Cardiac muscle cell (in vitro differentiated cells and primary cell): ENCODE results near the gene NAA20. TPM values are rescaled to one million over a fixed set of nuclear protein-coding genes. Genes with fewer than 3 reads are reported as not detected.
"Not testable (repeated sequence)": the region's sequence is repeated elsewhere in the genome, so short reads cannot be mapped to it uniquely, and the experiment has no call there.

ENCODE experiments used
- DNase-seq, 2 donors: peaks; one replicate each; pipeline versions ENCODE4 v3.0.0 to v3.0.0-alpha.2; 2010 to 2017; ENCODE audit warnings: low read depth in 1 of 2, low spot score in 1 of 2
- H3K27ac ChIP-seq: fragments of 200-600 bp; sonication (generic); 2 replicates; pipeline ENCODE4 v1.5.1; 2016
- H3K27me3 ChIP-seq: fragments of 200-600 bp; sonication (generic); 2 replicates; pipeline ENCODE4 v1.6.0; 2016; ENCODE audit warnings: control low read depth
- H3K36me3 ChIP-seq: fragments of 200-600 bp; sonication (generic); 2 replicates; pipeline ENCODE4 v1.5.1; 2016; ENCODE audit warnings: control low read depth
- H3K4me1 ChIP-seq: fragments of 200-600 bp; sonication (generic); 2 replicates; pipeline ENCODE4 v1.8.1; 2017; ENCODE audit warnings: low read depth, mild to moderate bottlenecking, mixed run types
- H3K4me3 ChIP-seq: fragments of 200-600 bp; sonication (generic); 2 replicates; pipeline ENCODE4 v1.5.1; 2016; ENCODE audit warnings: mild to moderate bottlenecking
- H3K9me3 ChIP-seq: fragments of 200-600 bp; sonication (generic); 2 replicates; pipeline ENCODE4 v1.5.1; 2017; ENCODE audit warnings: low read depth, mild to moderate bottlenecking, control low read depth
- polyA plus RNA-seq: library from polyadenylated mRNA; unstranded; fragments of >200 nt; fragmentation: Nextera tagmentation; extraction: Ambion mirVana; gene quantifications from 2 replicates; pipeline ENCODE4 v1.2.1, GENCODE V29; 2016
- total RNA-seq: library from RNA; depleted of rRNA; stranded (reverse); fragments of >200 nt; gene quantifications from 2 replicates; pipeline ENCODE4 v1.2.3, GENCODE V29; 2016
- TF ChIP-seq, protein P1 (sequence below): IDR thresholded peaks from 2 replicates; pipeline ENCODE4 v1.5.1; 2012; ENCODE audit warnings: low read depth, mild to moderate bottlenecking, low read length

The NAA20 gene
- total and polyA plus RNA-seq, 2 experiments from 2014 or later: 40.6 to 142 TPM

- TF ChIP-seq, protein P1, sequence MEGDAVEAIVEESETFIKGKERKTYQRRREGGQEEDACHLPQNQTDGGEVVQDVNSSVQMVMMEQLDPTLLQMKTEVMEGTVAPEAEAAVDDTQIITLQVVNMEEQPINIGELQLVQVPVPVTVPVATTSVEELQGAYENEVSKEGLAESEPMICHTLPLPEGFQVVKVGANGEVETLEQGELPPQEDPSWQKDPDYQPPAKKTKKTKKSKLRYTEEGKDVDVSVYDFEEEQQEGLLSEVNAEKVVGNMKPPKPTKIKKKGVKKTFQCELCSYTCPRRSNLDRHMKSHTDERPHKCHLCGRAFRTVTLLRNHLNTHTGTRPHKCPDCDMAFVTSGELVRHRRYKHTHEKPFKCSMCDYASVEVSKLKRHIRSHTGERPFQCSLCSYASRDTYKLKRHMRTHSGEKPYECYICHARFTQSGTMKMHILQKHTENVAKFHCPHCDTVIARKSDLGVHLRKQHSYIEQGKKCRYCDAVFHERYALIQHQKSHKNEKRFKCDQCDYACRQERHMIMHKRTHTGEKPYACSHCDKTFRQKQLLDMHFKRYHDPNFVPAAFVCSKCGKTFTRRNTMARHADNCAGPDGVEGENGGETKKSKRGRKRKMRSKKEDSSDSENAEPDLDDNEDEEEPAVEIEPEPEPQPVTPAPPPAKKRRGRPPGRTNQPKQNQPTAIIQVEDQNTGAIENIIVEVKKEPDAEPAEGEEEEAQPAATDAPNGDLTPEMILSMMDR: no peak
- no peak overlapping the region for H3K4me3 ChIP-seq
- DNase-seq: no peak
- H3K27me3 ChIP-seq: no peaks in the 10 kb centered on the region
- peaks cover 19% of the 10 kb centered on the region for H3K36me3 ChIP-seq
- H3K9me3 ChIP-seq: no peaks in the 10 kb centered on the region
- no peak overlapping the region for H3K27ac ChIP-seq
- peaks cover 9% of the 10 kb centered on the region for H3K4me1 ChIP-seq
These were observed 18.0 kb upstream of the NAA20 start for GRCh38 chr20:19998990-19999705.

- H3K4me3 ChIP-seq: no peak overlapping the region
- peaks cover 19% of the 10 kb centered on the region for H3K36me3 ChIP-seq
- TF ChIP-seq, protein P1: no peak
- H3K9me3 ChIP-seq: no peaks in the 10 kb centered on the region
- H3K4me1 ChIP-seq: no peaks in the 10 kb centered on the region
- H3K27ac ChIP-seq: no peak overlapping the region
- H3K27me3 ChIP-seq: no peaks in the 10 kb centered on the region
- no peak for DNase-seq
These were observed 16.8 kb upstream of the NAA20 start for GRCh38 chr20:20000211-20000968.

DNA sequence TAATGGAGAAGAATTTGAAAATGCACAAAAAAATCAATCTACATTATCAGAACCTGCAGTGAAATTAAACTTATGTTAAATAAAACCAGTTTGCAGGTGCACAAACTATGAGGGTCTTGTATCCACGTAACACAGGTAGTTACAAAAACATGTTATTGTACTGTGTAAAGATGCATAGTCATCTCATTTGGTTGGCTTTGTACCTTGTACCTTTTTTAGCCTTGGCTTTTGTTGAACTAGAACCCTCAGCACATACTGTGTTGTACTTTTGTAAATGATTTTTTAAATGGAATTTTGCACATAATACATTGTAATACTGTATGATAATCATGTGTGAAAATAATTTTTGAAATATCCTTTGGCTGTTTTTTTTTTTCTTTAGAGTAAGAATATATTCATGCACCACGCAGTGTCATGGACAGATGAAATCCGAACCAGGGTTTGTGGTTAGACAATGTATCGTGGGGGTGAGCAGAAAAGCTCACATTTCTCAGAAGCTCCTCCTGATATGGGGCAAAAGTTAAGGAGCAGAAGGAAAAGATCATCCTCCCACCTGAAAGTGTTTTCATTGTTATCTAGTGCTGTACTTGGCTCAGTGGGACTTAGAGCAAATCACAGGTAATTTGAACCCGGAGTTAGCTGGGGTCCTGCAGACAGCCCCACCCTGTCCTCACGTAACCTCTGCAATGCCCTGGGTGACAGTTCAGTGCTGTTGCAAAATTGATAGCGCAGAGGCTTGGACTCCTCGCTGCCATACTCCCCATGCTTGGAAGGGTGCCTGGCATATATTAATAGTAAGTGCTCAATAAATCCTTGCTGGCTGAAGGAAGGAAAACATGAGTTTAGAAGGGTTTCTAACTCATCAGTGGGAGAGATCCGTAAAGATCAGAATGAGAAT is 14.8 kb upstream of the NAA20 start:
- DNase-seq: peak in 1 of 2 donors; percentile 51

GRCh38 chr20:20003031-20003954 is 13.9 kb upstream of the NAA20 start:
- no peak overlapping the region for H3K4me3 ChIP-seq
- no peaks in the 10 kb centered on the region for H3K4me1 ChIP-seq
- TF ChIP-seq, protein P1: no peak
- H3K27me3 ChIP-seq: no peaks in the 10 kb centered on the region
- peak in 1 of 2 donors; percentile 83 for DNase-seq
- peaks cover 9% of the 10 kb centered on the region for H3K36me3 ChIP-seq
- H3K9me3 ChIP-seq: no peaks in the 10 kb centered on the region
- H3K27ac ChIP-seq: no peak overlapping the region

More for the DNA sequence above, 14.8 kb upstream of the NAA20 start:
- H3K9me3 ChIP-seq: no peaks in the 10 kb centered on the region
- H3K4me3 ChIP-seq: no peak overlapping the region
- TF ChIP-seq, protein P1: no peak
- no peaks in the 10 kb centered on the region for H3K4me1 ChIP-seq
- H3K27me3 ChIP-seq: no peaks in the 10 kb centered on the region
- H3K36me3 ChIP-seq: peaks cover 13% of the 10 kb centered on the region
- H3K27ac ChIP-seq: no peak overlapping the region

GRCh38 chr20:20003955-20004322 is 13.2 kb upstream of the NAA20 start:
- H3K36me3 ChIP-seq, H3K27ac ChIP-seq: not testable (repeated sequence)

More at GRCh38 chr20:20003955-20004322, 13.2 kb upstream of the NAA20 start:
- not testable (repeated sequence) for H3K27me3 ChIP-seq, H3K9me3 ChIP-seq, H3K4me3 ChIP-seq, DNase-seq, H3K4me1 ChIP-seq
